K562 (cell line): ENCODE results near the gene HDGFL2. TPM values are rescaled to one million over a fixed set of nuclear protein-coding genes. Genes with fewer than 3 reads are reported as not detected.

Source experiments
- ATAC-seq: fragments of 200-7000 bp; cut with Tn5 transposase; 3 replicates; pipeline ENCODE4 v1.9.1; 2020; ENCODE audit warnings: moderate library complexity
- BruUV-seq: library from RNA; stranded (reverse); fragments of 400-500 nt; replicated peaks from 2 replicates; lab custom pipeline; 2021; lab: Mats Ljungman, UMichigan
- CTCF ChIA-PET: fragments of 300-600 bp; formaldehyde crosslinking; extraction: SDS; loops from one replicate; lab custom pipeline; 2021; ENCODE audit warnings: low intra/inter-chr PET ratio; lab: Yijun Ruan, JAX
- POLR2A ChIA-PET: fragments of 300-600, 350-650 bp; sonication (Branson Sonifier 250); formaldehyde crosslinking; extraction: SDS; loops from one replicate; lab custom pipeline; 2021; ENCODE audit warnings: antibody characterized with exemption, inconsistent platforms; lab: Yijun Ruan, JAX
- DNase-seq, 4 experiments: peaks; one replicate each; pipeline versions ENCODE4 v3.0.0 to v3.0.0-alpha.2; 2011 to 2018; ENCODE audit warnings: low spot score in 3 of 4, mixed read lengths in 3 of 4; ENCODE audit errors: extremely low read depth in 1 of 4
- FAIRE-seq: peaks from 2 replicates; lab custom pipeline; 2011; peaks lifted over from hg19 to GRCh38; lab: Jason Lieb, UNC
- H2AFZ ChIP-seq: 2 replicates; pipeline ENCODE4 v1.6.0; 2011; ENCODE audit warnings: low read depth, low read length, control low read depth, inconsistent platforms
- H3K27ac ChIP-seq: fragments of 200-600 bp; 3 replicates; pipeline ENCODE4 v1.8.0; 2011; ENCODE audit warnings: low read depth, mild to moderate bottlenecking, control low read depth, inconsistent platforms, low read length, moderate library complexity, mixed read lengths; ENCODE audit errors: extremely low read depth
- H3K27me3 ChIP-seq, 2 experiments: fragments of 300-600 bp in 1 of 2; 2 replicates in 1 of 2; 3 replicates in 1 of 2; pipeline versions ENCODE4 v1.6.0 to v1.8.0; 2011; ENCODE audit warnings: inconsistent platforms in 2 of 2, low read length in 2 of 2, mild to moderate bottlenecking in 1 of 2, mixed read lengths in 1 of 2, moderate library complexity in 1 of 2; ENCODE audit not compliant: control insufficient read depth in 2 of 2, insufficient read depth in 2 of 2
- H3K36me3 ChIP-seq: fragments of 300-600 bp; 3 replicates; pipeline ENCODE4 v1.8.0; 2011; ENCODE audit warnings: mild to moderate bottlenecking, low read length, inconsistent platforms; ENCODE audit not compliant: control insufficient read depth, insufficient read depth
- H3K4me1 ChIP-seq, 2 experiments: fragments of 200-600 bp in 1 of 2; replicated peaks in 1 of 2; 2 replicates in 1 of 2; 3 replicates in 1 of 2; pipeline versions ENCODE4 v1.5.1 to v1.8.0; 2011; ENCODE audit warnings: inconsistent platforms in 2 of 2, low read length in 2 of 2, mild to moderate bottlenecking in 1 of 2, mixed read lengths in 1 of 2, moderate library complexity in 1 of 2; ENCODE audit not compliant: control insufficient read depth in 2 of 2, insufficient read depth in 2 of 2
- H3K4me2 ChIP-seq: 2 replicates; pipeline ENCODE4 v1.6.1; 2011; ENCODE audit warnings: low read length, control low read depth, inconsistent platforms, mixed read lengths; ENCODE audit not compliant: insufficient read depth
- H3K4me3 ChIP-seq: fragments of 200-600 bp; sonication (generic), shearing (Covaris generic); 2 replicates; pipeline ENCODE4 v1.5.1; 2016; ENCODE audit warnings: control low read depth, inconsistent platforms
- H3K79me2 ChIP-seq: fragments of 200-600 bp; 3 replicates; pipeline ENCODE4 v1.8.0; 2011; ENCODE audit warnings: low read length, inconsistent platforms; ENCODE audit not compliant: control insufficient read depth, insufficient read depth
- H3K9ac ChIP-seq, 2 experiments: 2 replicates each; pipeline versions ENCODE4 v1.6.0 to v1.6.1; 2011; ENCODE audit warnings: low read depth in 2 of 2, low read length in 2 of 2, control low read depth in 1 of 2, inconsistent platforms in 1 of 2, mild to moderate bottlenecking in 1 of 2, mixed read lengths in 1 of 2; ENCODE audit not compliant: insufficient read depth in 1 of 2
- H3K9me1 ChIP-seq: one replicate; pipeline ENCODE4 v1.6.0; 2011; ENCODE audit warnings: inconsistent platforms, mild to moderate bottlenecking, low read length, moderate library complexity; ENCODE audit not compliant: control insufficient read depth, insufficient read depth
- H3K9me3 ChIP-seq: replicated peaks from 2 replicates; pipeline ENCODE4 v1.5.1; 2011; ENCODE audit warnings: low read depth, low read length, inconsistent platforms; ENCODE audit not compliant: control insufficient read depth, insufficient read depth
- H4K20me1 ChIP-seq: replicated peaks from 2 replicates; pipeline ENCODE4 v1.6.1; 2011; ENCODE audit warnings: low read length, inconsistent platforms, mixed read lengths; ENCODE audit not compliant: control insufficient read depth, insufficient read depth
- CCNT2 ChIP-seq: IDR thresholded peaks from 2 replicates; pipeline ENCODE4 v1.6.1; 2011; ENCODE audit warnings: borderline replicate concordance, low read depth, mild to moderate bottlenecking, moderate library complexity, mixed read lengths, low read length; ENCODE audit not compliant: insufficient read length; ENCODE audit errors: extremely low read depth
- ZBTB33 ChIP-seq: sonication (generic); formaldehyde crosslinking; IDR thresholded peaks from 2 replicates; pipeline ENCODE4 v1.8.1; 2023; ENCODE audit warnings: mild to moderate bottlenecking, missing genetic modification reagents
- ZBTB7A ChIP-seq: IDR thresholded peaks from 2 replicates; pipeline ENCODE4 v1.6.1; 2011; ENCODE audit warnings: low read depth, mild to moderate bottlenecking, low read length, moderate library complexity, borderline replicate concordance; ENCODE audit not compliant: control insufficient read depth
- WGBS: fragments of 100-300 bp; shearing (Covaris generic); methylation state at CpG from one replicate; pipeline ENCODE4 v1.1.6; 2016; ENCODE audit warnings: low coverage, mixed read lengths; ENCODE audit not compliant: insufficient coverage; ENCODE audit errors: missing lambda C conversion rate; 5-methylcytosine and 5-hydroxymethylcytosine counted together
- in situ Hi-C: fragments of 300-500 bp; cut with MboI; formaldehyde crosslinking; loops from 4 replicates; pipeline ENCODE4 v1.15.0; 2018; ENCODE audit warnings: inconsistent platforms, mixed read lengths
- intact Hi-C: fragments of 100-400 bp; cut with micrococcal nuclease; formaldehyde crosslinking; loops from 2 replicates; pipeline ENCODE4 v1.14.2; 2022
- polyA plus RNA-seq, 8 experiments: library from polyadenylated mRNA; depleted of rRNA in 4 of 8; stranded (reverse) in 5 of 8; unstranded in 3 of 8; fragments of >200 nt; fragmentation: Nextera tagmentation in 2 of 8; fragmentation: Illumina TruSeq in 1 of 8; extraction: Ambion mirVana in 2 of 8; extraction: Trizol in 1 of 8; gene quantifications; 2 replicates each; pipeline versions ENCODE4 v1.2.1 to v1.2.3, GENCODE V29; 2011 to 2014; ENCODE audit warnings: inconsistent platforms in 1 of 8, missing spikeins in 1 of 8
- total RNA-seq, 7 experiments: library from RNA; depleted of rRNA in 6 of 7; stranded (reverse); fragments of >200 nt in 6 of 7; fragmentation: Illumina TruSeq in 2 of 7; extraction: Trizol in 2 of 7; gene quantifications; 2 replicates each; pipeline versions ENCODE4 v1.2.1 to v1.2.3, GENCODE V29; 2011 to 2021; ENCODE audit warnings: low replicate concordance in 1 of 7

HDGFL2 gene
- total and polyA plus RNA-seq, 9 of the 15 experiments (the other 6 are each of a cell fraction or from before 2014, with no cell fraction given) = 0.13 to 61.7 (median 16.0) TPM

DNA sequence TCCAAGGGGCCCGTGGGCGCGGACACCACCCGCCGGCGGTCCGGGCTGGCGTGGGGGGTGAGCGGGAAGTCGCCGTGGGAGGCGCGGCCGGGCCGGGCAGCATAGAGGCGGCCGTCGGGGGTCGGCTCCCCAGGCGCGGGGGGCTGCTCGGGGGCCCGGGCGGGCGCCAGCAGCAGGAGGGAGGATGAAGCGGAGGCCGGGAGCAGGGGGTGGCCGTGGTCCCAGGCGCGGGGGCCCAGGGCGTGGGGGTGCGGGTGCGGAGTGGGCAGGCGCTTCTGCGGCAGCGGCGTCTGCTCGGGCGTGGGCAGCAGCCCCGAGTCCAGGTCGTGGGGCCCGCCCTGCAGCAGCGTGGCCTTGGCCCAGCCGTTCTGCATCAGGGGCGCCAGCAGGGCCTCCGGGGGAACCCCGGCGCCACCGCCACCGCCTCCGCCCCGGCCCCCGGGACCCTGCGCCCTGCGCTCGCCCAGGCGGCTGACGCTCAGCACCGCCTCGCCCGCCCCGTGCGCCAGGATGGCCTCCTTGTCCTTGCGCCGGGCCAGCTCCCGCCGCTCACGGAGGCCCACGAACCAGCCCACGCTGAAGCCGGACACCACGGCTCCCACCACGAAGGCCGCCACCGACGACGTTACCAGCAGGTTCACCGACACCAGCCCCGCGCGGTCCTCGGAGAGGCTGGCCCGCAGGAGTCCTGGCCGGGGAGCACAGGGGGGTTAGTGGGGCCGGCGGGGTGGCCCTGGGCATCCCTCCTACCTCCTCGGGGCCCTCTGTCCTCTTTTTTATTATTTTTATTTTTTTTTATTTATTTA lies 71.9 kb downstream of the HDGFL2 start:
- no peak for FAIRE-seq
- Histone ChIP-seq H3K4me1 (peaks cover 7 to 39% of the 10 kb centered on the region in 2 experiments; a peak in 4 of 5 replicates), H3K9me1 (no peaks in the 10 kb centered on the region), H3K27ac (no peak overlapping the region), H3K36me3 (no peaks in the 10 kb centered on the region), H3K27me3 (no peaks in the 10 kb centered on the region), H3K9me3 (no peaks in the 10 kb centered on the region), H4K20me1 (no peaks in the 10 kb centered on the region), H2AFZ (no peak overlapping the region), H3K79me2 (peaks cover 23% of the 10 kb centered on the region; the same call in 2 of the 3 replicates), H3K4me2 (no peak overlapping the region), H3K4me3 (no peak overlapping the region), H3K9ac (no peak overlapping the region)
- WGBS = 90% methylated on average over 11 of the region's 87 CpGs
- no peak for DNase-seq
- ATAC-seq = no peak
- peak; percentile 29; the same call in 1 of the 2 replicates for TF ChIP-seq ZBTB7A
- no peak for TF ChIP-seq CCNT2
- TF ChIP-seq ZBTB33 (CRISPR knock-in tag) = peak; percentile 81
- in situ Hi-C loops = no loop called here
- CTCF ChIA-PET = no interaction called here
- no TSS peak for BruUV-seq
- intact Hi-C loops = no loop called here
- POLR2A ChIA-PET = no interaction called here
